GM21723 (cell line): ENCODE measurements around the gene LRRC74B.
"Not testable (repeated sequence)": the region's sequence is repeated elsewhere in the genome, so short reads cannot be mapped to it uniquely, and the experiment has no call there.

Source experiments
- ATAC-seq: cut with Tn5 transposase; IDR thresholded peaks from one replicate; pipeline ENCODE4 v1.9.1; 2021; ENCODE audit warnings: mild to moderate bottlenecking, moderate library complexity; ENCODE audit not compliant: unreplicated experiment

Gene LRRC74B

GRCh38 chr22:21032037-21032867 lies 13.5 kb upstream of the LRRC74B start, which contains the start of gene SLC7A4:
Gene SLC7A4 (minus strand): TSS chr22:21032561. CDS start chr22:21031812, 749 bp downstream.
- no peak for ATAC-seq

- no peak for ATAC-seq
Observed at GRCh38 chr22:21032868-21033688, 12.7 kb upstream of the LRRC74B start.

GRCh38 chr22:21033895-21034294 lies 11.9 kb upstream of the LRRC74B start:
- ATAC-seq: no peak

- no peak for ATAC-seq
Observed at GRCh38 chr22:21034989-21035388, 10.8 kb upstream of the LRRC74B start.

- ATAC-seq: no peak
Observed at GRCh38 chr22:21038405-21038804, 7.3 kb upstream of the LRRC74B start.

- not testable (repeated sequence) for ATAC-seq
Observed at GRCh38 chr22:21039158-21039557, 6.6 kb upstream of the LRRC74B start.

GRCh38 chr22:21041937-21042336 lies 3.8 kb upstream of the LRRC74B start:
- ATAC-seq: no peak

GRCh38 chr22:21042978-21043859 lies 2.5 kb upstream of the LRRC74B start:
- ATAC-seq: no peak

GRCh38 chr22:21043860-21044535 lies 1.7 kb upstream of the LRRC74B start:
- no peak for ATAC-seq

GRCh38 chr22:21044931-21045584 lies 688 bp upstream of the LRRC74B start:
- ATAC-seq: no peak

GRCh38 chr22:21047035-21047661 lies 1.4 kb downstream of the LRRC74B start:
- no peak for ATAC-seq

- ATAC-seq: no peak
Observed at GRCh38 chr22:21047730-21048129, 2.0 kb downstream of the LRRC74B start.

GRCh38 chr22:21048448-21048847 lies 2.7 kb downstream of the LRRC74B start:
- not testable (repeated sequence) for ATAC-seq

GRCh38 chr22:21048965-21049364 lies 3.2 kb downstream of the LRRC74B start:
- not testable (repeated sequence) for ATAC-seq

GRCh38 chr22:21051145-21051830 lies 5.5 kb downstream of the LRRC74B start:
- no peak for ATAC-seq

- no peak for ATAC-seq
Observed at GRCh38 chr22:21051831-21052400, 6.2 kb downstream of the LRRC74B start.

GRCh38 chr22:21052715-21053459 lies 7.1 kb downstream of the LRRC74B start:
- no peak for ATAC-seq
